Ecto neural progenitor cell (in vitro differentiated cells): ENCODE measurements around the gene RBM19.

Experiments
- DNase-seq: peaks from one replicate; pipeline ENCODE4 v3.0.0-alpha.2; 2018; ENCODE audit warnings: low spot score

Gene RBM19

GRCh38 chr12:113990250-113991223, 24.4 kb upstream of the RBM19 start:
- no peak for DNase-seq

- DNase-seq = no peak
Measured at GRCh38 chr12:113988976-113989375, 22.9 kb upstream of the RBM19 start.

GRCh38 chr12:113988064-113988451, 21.9 kb upstream of the RBM19 start:
- DNase-seq = no peak

GRCh38 chr12:113987261-113988063, 21.3 kb upstream of the RBM19 start:
- DNase-seq = no peak

GRCh38 chr12:113984464-113984863, 18.3 kb upstream of the RBM19 start:
- no peak for DNase-seq

GRCh38 chr12:113983777-113984448, 17.8 kb upstream of the RBM19 start:
- DNase-seq = no peak

GRCh38 chr12:113983265-113983664, 17.1 kb upstream of the RBM19 start:
- DNase-seq = no peak

- no peak for DNase-seq
Measured at GRCh38 chr12:113981876-113982275, 15.8 kb upstream of the RBM19 start.

- peak; percentile 75 for DNase-seq
Measured at GRCh38 chr12:113980537-113981337, 14.6 kb upstream of the RBM19 start.

- DNase-seq = no peak
Measured at GRCh38 chr12:113980054-113980453, 13.9 kb upstream of the RBM19 start.

- DNase-seq = no peak
Measured at GRCh38 chr12:113978080-113978479, 12.0 kb upstream of the RBM19 start.

GRCh38 chr12:113974006-113974405, 7.9 kb upstream of the RBM19 start:
- no peak for DNase-seq

GRCh38 chr12:113973109-113973904, 7.2 kb upstream of the RBM19 start:
- no peak for DNase-seq

- no peak for DNase-seq
Measured at GRCh38 chr12:113971392-113971791, 5.3 kb upstream of the RBM19 start.

- no peak for DNase-seq
Measured at GRCh38 chr12:113970211-113970610, 4.1 kb upstream of the RBM19 start.

GRCh38 chr12:113967368-113967767, 1.2 kb upstream of the RBM19 start:
- no peak for DNase-seq

- DNase-seq = no peak
Measured at GRCh38 chr12:113962733-113963132, 3.4 kb downstream of the RBM19 start.

GRCh38 chr12:113961921-113962710, 4.0 kb downstream of the RBM19 start:
- no peak for DNase-seq

- DNase-seq = no peak
Measured at GRCh38 chr12:113960030-113960429, 6.1 kb downstream of the RBM19 start.

- no peak for DNase-seq
Measured at GRCh38 chr12:113959096-113959495, 7.0 kb downstream of the RBM19 start.
